Colonic mucosa (tissue), 4 donors: Measurements from ENCODE around the gene HIVEP2. TPM values are rescaled to one million over a fixed set of nuclear protein-coding genes. Genes with fewer than 3 reads are reported as not detected.

Experiments
- DNase-seq: peaks from one replicate; pipeline ENCODE4 v3.0.0-alpha.2; 2020
- H3K27ac ChIP-seq: fragments of 200-600 bp; one replicate; pipeline ENCODE4 v1.8.0; 2021
- H3K27me3 ChIP-seq: fragments of 200-600 bp; one replicate; pipeline ENCODE4 v1.8.0; 2021
- H3K36me3 ChIP-seq: fragments of 200-600 bp; one replicate; pipeline ENCODE4 v1.8.0; 2021
- H3K4me1 ChIP-seq: fragments of 200-600 bp; one replicate; pipeline ENCODE4 v1.8.0; 2021; ENCODE audit warnings: mild to moderate bottlenecking
- H3K4me3 ChIP-seq: fragments of 200-600 bp; one replicate; pipeline ENCODE4 v1.8.0; 2021
- H3K9ac ChIP-seq, 2 donors: one replicate each; pipeline ENCODE4 v1.7.0; 2013; ENCODE audit warnings: control low read depth in 2 of 2, low read depth in 2 of 2, low read length in 2 of 2
- H3K9me3 ChIP-seq: fragments of 200-600 bp; one replicate; pipeline ENCODE4 v1.8.0; 2021
- CTCF ChIP-seq: fragments of 200-600 bp; IDR thresholded peaks from one replicate; pipeline ENCODE4 v1.8.0; 2022; ENCODE audit warnings: antibody characterized with exemption, mild to moderate bottlenecking
- intact Hi-C: fragments of 100-400 bp; cut with DNase I; formaldehyde crosslinking; loops from one replicate; pipeline ENCODE4 v1.14.1; 2022
- total RNA-seq, 2 donors: library from RNA; stranded (reverse); fragmentation: NEBNext Ultra II Directional in 1 of 2; extraction: Animal tissue kit (Norgen Biotek cat#: 25700) in 1 of 2; gene quantifications; one replicate each; pipeline ENCODE4 v1.2.1, GENCODE V29; 2021
- donor health status: healthy.
- donor health status: DM: no; HTN: no; CAD: no.
- donor health status: DM: no; HTN: no; CAD: no.

Gene HIVEP2
- total RNA-seq, 2 donors from 2014 or later: 5.3 to 15.2 TPM

- Histone ChIP-seq H3K4me3 (no peak overlapping the region), H3K27me3 (no peaks in the 10 kb centered on the region), H3K9ac (no peak overlapping the region), H3K4me1 (no peaks in the 10 kb centered on the region), H3K9me3 (no peaks in the 10 kb centered on the region), H3K36me3 (no peaks in the 10 kb centered on the region), H3K27ac (no peak overlapping the region)
- intact Hi-C loops: no loop called here
- DNase-seq: no peak
- no peak for TF ChIP-seq CTCF
These were observed 237.7 kb downstream of the HIVEP2 start for GRCh38 chr6:142707255-142707654.

- Histone ChIP-seq H3K27ac (no peak overlapping the region), H3K27me3 (no peaks in the 10 kb centered on the region), H3K36me3 (no peaks in the 10 kb centered on the region), H3K4me3 (no peak overlapping the region), H3K9me3 (no peaks in the 10 kb centered on the region), H3K4me1 (no peaks in the 10 kb centered on the region), H3K9ac (no peak overlapping the region)
- no peak for TF ChIP-seq CTCF
- DNase-seq: no peak
- intact Hi-C loops: no loop called here
These were observed 238.8 kb downstream of the HIVEP2 start for GRCh38 chr6:142706210-142706609.

- H3K9me3 ChIP-seq: no peaks in the 10 kb centered on the region
- no peak for TF ChIP-seq CTCF
- H3K4me1 ChIP-seq: no peaks in the 10 kb centered on the region
- no peaks in the 10 kb centered on the region for H3K27me3 ChIP-seq
- H3K36me3 ChIP-seq: no peaks in the 10 kb centered on the region
- no peak overlapping the region for H3K9ac ChIP-seq
- intact Hi-C loops: no loop called here
- no peak for DNase-seq
- no peak overlapping the region for H3K4me3 ChIP-seq
- H3K27ac ChIP-seq: no peak overlapping the region
These were observed 239.9 kb downstream of the HIVEP2 start for GRCh38 chr6:142705054-142705453.

GRCh38 chr6:142702501-142703460 is 242.2 kb downstream of the HIVEP2 start:
- Histone ChIP-seq H3K27ac (no peak overlapping the region), H3K36me3 (no peaks in the 10 kb centered on the region), H3K9me3 (no peaks in the 10 kb centered on the region), H3K9ac (no peak overlapping the region), H3K4me3 (no peak overlapping the region), H3K27me3 (no peaks in the 10 kb centered on the region), H3K4me1 (no peaks in the 10 kb centered on the region)
- DNase-seq: peak; percentile 27
- intact Hi-C loops: no loop called here
- no peak for TF ChIP-seq CTCF

Other genes with a start within 250 kb of the HIVEP2 start
- gene AIG1, start 115.7 kb upstream of the HIVEP2 start, total RNA-seq: 10 to 100 TPM; 24.2 to 28.8 TPM